ENCODE measurements around the gene GTF3C1. TPM values are rescaled to one million over a fixed set of nuclear protein-coding genes. Genes with fewer than 3 reads are reported as not detected.
"Not testable (repeated sequence)": the region's sequence is repeated elsewhere in the genome, so short reads cannot be mapped to it uniquely, and the experiment has no call there.

GTF3C1 gene
- total and polyA plus RNA-seq, 2 donors, result 40.8 to 81.0 TPM

DNA sequence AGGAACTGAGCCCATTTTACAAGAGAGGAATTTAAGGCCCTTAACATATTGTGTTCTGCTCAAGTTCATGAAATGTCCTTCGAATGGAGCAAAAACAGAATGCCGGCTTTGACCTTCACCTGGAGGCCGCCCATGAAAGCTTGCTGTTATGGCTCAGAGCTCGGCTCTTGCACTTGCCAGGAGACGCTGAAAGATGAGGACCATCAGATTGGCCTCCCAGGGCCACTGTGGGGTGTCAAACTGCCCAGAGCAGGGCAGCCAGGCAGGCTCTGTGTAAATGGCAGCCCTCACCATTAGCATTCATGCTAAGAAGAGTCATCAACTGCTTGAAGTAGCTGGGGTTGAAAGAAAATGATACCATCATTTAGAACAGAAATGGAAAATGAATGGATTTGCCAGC, 108.4 kb downstream of the GTF3C1 start:
- H3K27me3 ChIP-seq (ENCODE audit: control insufficient read depth in 2 of 2, insufficient read depth in 1 of 2, low read length in 1 of 2), result no peaks in the 10 kb centered on the region
- no peak overlapping the region for H3K4me3 ChIP-seq (ENCODE audit: low read length in 2 of 2)
- no peak for DNase-seq (ENCODE audit: low read depth in 6 of 9, low spot score in 9 of 9)
- peaks cover 10 to 13% of the 10 kb centered on the region in 2 donors for H3K9me3 ChIP-seq (ENCODE audit: control insufficient read depth in 2 of 2, insufficient read depth in 1 of 2, low read length in 1 of 2)
- H3K36me3 ChIP-seq (ENCODE audit: control insufficient read depth in 2 of 2, insufficient read depth in 2 of 2, low read length in 1 of 2), result peaks cover 36 to 54% of the 10 kb centered on the region in 2 donors
- peaks cover 3 to 4% of the 10 kb centered on the region in 2 donors for H3K4me1 ChIP-seq (ENCODE audit: control insufficient read depth in 2 of 2, insufficient read depth in 2 of 2, low read length in 2 of 2)
- no peak overlapping the region for H3K27ac ChIP-seq (ENCODE audit: low read depth in 1 of 2, low read length in 1 of 2)
- WGBS, result 98% methylated on average over 5 of the region's 5 CpGs

DNA sequence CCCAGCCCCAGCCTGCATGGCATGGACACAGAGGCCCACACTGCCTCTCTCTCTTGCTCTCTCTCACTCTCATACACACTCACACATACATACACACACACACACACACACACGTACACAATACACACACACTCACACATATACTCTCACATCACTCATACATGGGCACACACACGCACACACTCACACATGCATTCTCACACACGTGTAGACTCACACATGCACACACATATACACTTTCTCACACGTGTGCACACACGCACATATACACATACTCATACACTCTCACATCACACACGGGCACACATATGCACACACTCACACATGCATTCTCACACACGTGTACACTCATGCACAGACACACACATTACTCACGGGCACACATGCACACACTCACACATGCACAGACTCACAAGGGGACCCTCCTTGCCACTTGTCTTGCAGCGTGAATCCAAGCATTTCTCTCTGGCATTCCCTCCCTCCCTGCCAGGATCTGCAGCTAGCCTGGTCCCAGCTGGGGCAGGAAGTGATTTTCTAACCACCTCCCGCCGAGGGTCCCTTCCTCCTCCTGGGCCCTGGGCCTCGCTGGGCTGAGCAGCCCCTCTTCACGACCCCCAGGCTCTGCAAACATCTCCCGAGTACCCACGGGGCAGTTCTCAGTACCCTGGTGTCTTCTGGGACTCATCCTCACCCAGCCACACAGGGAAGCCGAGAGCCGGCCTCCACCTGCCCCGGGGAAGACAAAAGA, 110.3 kb downstream of the GTF3C1 start:
- WGBS, result 79% methylated on average over 18 of the region's 18 CpGs
- Histone ChIP-seq H3K36me3 (ENCODE audit: control insufficient read depth in 2 of 2, insufficient read depth in 2 of 2, low read length in 1 of 2) (peaks cover 21 to 43% of the 10 kb centered on the region in 2 donors), H3K27ac (ENCODE audit: low read depth in 1 of 2, low read length in 1 of 2) (no peak overlapping the region), H3K27me3 (ENCODE audit: control insufficient read depth in 2 of 2, insufficient read depth in 1 of 2, low read length in 1 of 2) (no peaks in the 10 kb centered on the region), H3K4me1 (ENCODE audit: control insufficient read depth in 2 of 2, insufficient read depth in 2 of 2, low read length in 2 of 2) (no peaks in the 10 kb centered on the region), H3K4me3 (ENCODE audit: low read length in 2 of 2) (no peak overlapping the region), H3K9me3 (ENCODE audit: control insufficient read depth in 2 of 2, insufficient read depth in 1 of 2, low read length in 1 of 2) (peaks cover 5 to 6% of the 10 kb centered on the region in 2 donors)
- no peak for DNase-seq (ENCODE audit: low read depth in 6 of 9, low spot score in 9 of 9)

- Histone ChIP-seq H3K4me1 (ENCODE audit: control insufficient read depth in 2 of 2, insufficient read depth in 2 of 2, low read length in 2 of 2) (no peaks in the 10 kb centered on the region), H3K9me3 (ENCODE audit: control insufficient read depth in 2 of 2, insufficient read depth in 1 of 2, low read length in 1 of 2) (no peaks in the 10 kb centered on the region), H3K4me3 (ENCODE audit: low read length in 2 of 2) (no peak overlapping the region), H3K36me3 (ENCODE audit: control insufficient read depth in 2 of 2, insufficient read depth in 2 of 2, low read length in 1 of 2) (peaks cover 18 to 41% of the 10 kb centered on the region in 2 donors), H3K27me3 (ENCODE audit: control insufficient read depth in 2 of 2, insufficient read depth in 1 of 2, low read length in 1 of 2) (no peaks in the 10 kb centered on the region), H3K27ac (ENCODE audit: low read depth in 1 of 2, low read length in 1 of 2) (no peak overlapping the region)
- DNase-seq (ENCODE audit: low read depth in 6 of 9, low spot score in 9 of 9), result no peak
- WGBS, result 98% methylated on average over 6 of the region's 6 CpGs
Observed at GRCh38 chr16:27437946-27438345, 111.8 kb downstream of the GTF3C1 start.

GRCh38 chr16:27436921-27437650, 112.6 kb downstream of the GTF3C1 start:
- DNase-seq (ENCODE audit: low read depth in 6 of 9, low spot score in 9 of 9), result no peak
- Histone ChIP-seq H3K9me3 (ENCODE audit: control insufficient read depth in 2 of 2, insufficient read depth in 1 of 2, low read length in 1 of 2) (no peaks in the 10 kb centered on the region), H3K4me3 (ENCODE audit: low read length in 2 of 2) (no peak overlapping the region), H3K36me3 (ENCODE audit: control insufficient read depth in 2 of 2, insufficient read depth in 2 of 2, low read length in 1 of 2) (peaks cover 18 to 37% of the 10 kb centered on the region in 2 donors), H3K27me3 (ENCODE audit: control insufficient read depth in 2 of 2, insufficient read depth in 1 of 2, low read length in 1 of 2) (no peaks in the 10 kb centered on the region), H3K27ac (ENCODE audit: low read depth in 1 of 2, low read length in 1 of 2) (no peak overlapping the region), H3K4me1 (ENCODE audit: control insufficient read depth in 2 of 2, insufficient read depth in 2 of 2, low read length in 2 of 2) (peaks cover 0 to 7% of the 10 kb centered on the region in 2 donors)
- 97% methylated on average over 9 of the region's 9 CpGs for WGBS

DNA sequence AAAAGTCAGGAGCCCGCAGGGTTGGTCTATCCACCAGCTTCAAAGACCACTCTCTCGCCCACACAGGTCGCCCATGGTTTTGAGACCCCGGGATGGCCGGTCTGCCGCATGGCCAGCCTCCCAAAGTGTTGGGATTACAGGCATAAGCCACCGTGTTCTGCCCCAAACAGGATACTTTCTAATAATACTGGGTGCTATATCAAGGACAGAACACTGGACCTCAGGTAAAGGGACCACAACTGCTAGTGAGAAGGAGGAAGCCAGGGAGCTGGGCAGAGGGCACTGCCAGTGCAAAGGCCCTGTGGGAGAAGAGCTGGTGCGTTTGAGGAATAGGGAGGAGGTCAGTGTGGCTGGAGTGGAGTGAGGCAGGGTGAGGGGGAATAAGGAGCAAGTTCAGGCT, 113.6 kb downstream of the GTF3C1 start:
- no peak overlapping the region for H3K27ac ChIP-seq (ENCODE audit: low read depth in 1 of 2, low read length in 1 of 2)
- WGBS, result 97% methylated on average over 8 of the region's 8 CpGs
- H3K36me3 ChIP-seq (ENCODE audit: control insufficient read depth in 2 of 2, insufficient read depth in 2 of 2, low read length in 1 of 2), result peaks cover 19 to 37% of the 10 kb centered on the region in 2 donors
- H3K9me3 ChIP-seq (ENCODE audit: control insufficient read depth in 2 of 2, insufficient read depth in 1 of 2, low read length in 1 of 2), result no peaks in the 10 kb centered on the region
- no peaks in the 10 kb centered on the region for H3K27me3 ChIP-seq (ENCODE audit: control insufficient read depth in 2 of 2, insufficient read depth in 1 of 2, low read length in 1 of 2)
- peaks cover 0 to 11% of the 10 kb centered on the region in 2 donors for H3K4me1 ChIP-seq (ENCODE audit: control insufficient read depth in 2 of 2, insufficient read depth in 2 of 2, low read length in 2 of 2)
- no peak for DNase-seq (ENCODE audit: low read depth in 6 of 9, low spot score in 9 of 9)
- H3K4me3 ChIP-seq (ENCODE audit: low read length in 2 of 2), result no peak overlapping the region

DNA sequence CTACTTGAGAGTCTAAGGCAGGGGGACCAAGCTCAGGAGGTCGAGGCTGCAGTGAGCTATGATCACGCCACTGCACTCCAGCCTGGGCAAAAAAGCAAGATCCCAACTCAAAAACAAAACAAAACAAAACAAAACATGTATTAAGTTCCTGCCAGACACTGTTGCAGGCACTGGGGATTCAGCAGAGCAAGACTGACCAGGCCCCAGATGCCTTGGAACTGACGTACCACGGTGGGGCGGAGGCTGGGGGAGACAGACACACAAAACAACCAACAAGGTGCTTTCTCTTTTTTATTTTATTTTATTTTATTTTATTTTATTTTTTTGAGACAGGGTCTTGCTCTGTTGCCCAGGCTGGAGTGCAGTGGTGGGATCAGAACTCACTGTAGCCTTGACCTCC, 114.6 kb downstream of the GTF3C1 start:
- H3K4me3 ChIP-seq (ENCODE audit: low read length in 2 of 2); H3K27me3 ChIP-seq (ENCODE audit: control insufficient read depth in 2 of 2, insufficient read depth in 1 of 2, low read length in 1 of 2); H3K9me3 ChIP-seq (ENCODE audit: control insufficient read depth in 2 of 2, insufficient read depth in 1 of 2, low read length in 1 of 2); H3K27ac ChIP-seq (ENCODE audit: low read depth in 1 of 2, low read length in 1 of 2); DNase-seq (ENCODE audit: low read depth in 6 of 9, low spot score in 9 of 9): not testable (repeated sequence)
- peaks cover 4 to 19% of the 10 kb centered on the region in 2 donors for H3K4me1 ChIP-seq (ENCODE audit: control insufficient read depth in 2 of 2, insufficient read depth in 2 of 2, low read length in 2 of 2)
- 94% methylated on average over 5 of the region's 5 CpGs for WGBS
- peaks cover 22 to 38% of the 10 kb centered on the region in 2 donors for H3K36me3 ChIP-seq (ENCODE audit: control insufficient read depth in 2 of 2, insufficient read depth in 2 of 2, low read length in 1 of 2)

- H3K4me3 ChIP-seq (ENCODE audit: low read length in 2 of 2), result no peak overlapping the region
- no peaks in the 10 kb centered on the region for H3K27me3 ChIP-seq (ENCODE audit: control insufficient read depth in 2 of 2, insufficient read depth in 1 of 2, low read length in 1 of 2)
- 95% methylated on average over 16 of the region's 16 CpGs for WGBS
- peaks cover 19 to 40% of the 10 kb centered on the region in 2 donors for H3K36me3 ChIP-seq (ENCODE audit: control insufficient read depth in 2 of 2, insufficient read depth in 2 of 2, low read length in 1 of 2)
- H3K9me3 ChIP-seq (ENCODE audit: control insufficient read depth in 2 of 2, insufficient read depth in 1 of 2, low read length in 1 of 2), result no peaks in the 10 kb centered on the region
- DNase-seq (ENCODE audit: low read depth in 6 of 9, low spot score in 9 of 9), result no peak
- H3K4me1 ChIP-seq (ENCODE audit: control insufficient read depth in 2 of 2, insufficient read depth in 2 of 2, low read length in 2 of 2), result peaks cover 4 to 19% of the 10 kb centered on the region in 2 donors
- H3K27ac ChIP-seq (ENCODE audit: low read depth in 1 of 2, low read length in 1 of 2), result no peak overlapping the region
Observed at GRCh38 chr16:27434141-27435051, 115.3 kb downstream of the GTF3C1 start.

GRCh38 chr16:27433636-27434035, 116.1 kb downstream of the GTF3C1 start:
- peaks cover 19 to 32% of the 10 kb centered on the region in 2 donors for H3K36me3 ChIP-seq (ENCODE audit: control insufficient read depth in 2 of 2, insufficient read depth in 2 of 2, low read length in 1 of 2)
- H3K27me3 ChIP-seq (ENCODE audit: control insufficient read depth in 2 of 2, insufficient read depth in 1 of 2, low read length in 1 of 2), result no peaks in the 10 kb centered on the region
- no peak for DNase-seq (ENCODE audit: low read depth in 6 of 9, low spot score in 9 of 9)
- no peaks in the 10 kb centered on the region for H3K9me3 ChIP-seq (ENCODE audit: control insufficient read depth in 2 of 2, insufficient read depth in 1 of 2, low read length in 1 of 2)
- H3K27ac ChIP-seq (ENCODE audit: low read depth in 1 of 2, low read length in 1 of 2), result no peak overlapping the region
- 92% methylated on average over 8 of the region's 8 CpGs for WGBS
- no peak overlapping the region for H3K4me3 ChIP-seq (ENCODE audit: low read length in 2 of 2)
- H3K4me1 ChIP-seq (ENCODE audit: control insufficient read depth in 2 of 2, insufficient read depth in 2 of 2, low read length in 2 of 2), result peaks cover 4 to 19% of the 10 kb centered on the region in 2 donors

All from thymus (tissue), 11 donors.